IMR-90 (cell line): ENCODE results near the gene CLASP1. TPM values are rescaled to one million over a fixed set of nuclear protein-coding genes. Genes with fewer than 3 reads are reported as not detected.

Source experiments
- ATAC-seq: fragments of 200-7000 bp; cut with Tn5 transposase; 2 replicates; pipeline ENCODE4 v1.9.1; 2020; ENCODE audit warnings: low read depth, mild to moderate bottlenecking, moderate library complexity
- BruUV-seq: library from RNA; stranded (reverse); fragments of 400-500 nt; replicated peaks from 2 replicates; lab custom pipeline; 2021; lab: Mats Ljungman, UMichigan
- CTCF ChIA-PET: fragments of 300-600 bp; formaldehyde crosslinking; extraction: SDS; loops from one replicate; lab custom pipeline; 2021; ENCODE audit warnings: antibody characterized with exemption; lab: Yijun Ruan, JAX
- POLR2A ChIA-PET: fragments of 300-600 bp; sonication (Branson Sonifier 250); formaldehyde crosslinking; loops from one replicate; lab custom pipeline; 2022; ENCODE audit warnings: antibody characterized with exemption; ENCODE audit not compliant: unreplicated experiment; lab: Charles Lee
- DNase-seq: peaks from one replicate; pipeline ENCODE4 v3.0.0; 2013
- H2AFZ ChIP-seq: replicated peaks from 2 replicates; pipeline ENCODE3; 2013; ENCODE audit warnings: low read length, mild to moderate bottlenecking; ENCODE audit not compliant: poor library complexity
- H2AK5ac ChIP-seq: 2 replicates; pipeline ENCODE4 v1.6.1; 2013; ENCODE audit warnings: low read depth, low read length, inconsistent platforms
- H2AK9ac ChIP-seq: replicated peaks from 2 replicates; pipeline ENCODE3; 2013; ENCODE audit warnings: mild to moderate bottlenecking, low read depth, low read length, moderate library complexity; ENCODE audit not compliant: poor library complexity
- H2BK120ac ChIP-seq: 2 replicates; pipeline ENCODE4 v1.6.1; 2013; ENCODE audit warnings: low read depth, low read length, inconsistent platforms
- H2BK15ac ChIP-seq: 3 replicates; pipeline ENCODE4 v1.6.1; 2013; ENCODE audit warnings: low read depth, low read length, inconsistent platforms
- H2BK20ac ChIP-seq: 2 replicates; pipeline ENCODE4 v1.6.1; 2013; ENCODE audit warnings: low read depth, mild to moderate bottlenecking, inconsistent platforms, low read length, moderate library complexity
- H2BK5ac ChIP-seq: 2 replicates; pipeline ENCODE4 v1.6.1; 2013; ENCODE audit warnings: mild to moderate bottlenecking, low read depth, low read length, inconsistent platforms; ENCODE audit not compliant: poor library complexity, severe bottlenecking
- H3K14ac ChIP-seq: replicated peaks from 2 replicates; pipeline ENCODE4 v1.6.1; 2013; ENCODE audit warnings: low read depth, low read length, inconsistent platforms
- H3K18ac ChIP-seq: 2 replicates; pipeline ENCODE4 v1.6.1; 2013; ENCODE audit warnings: low read depth, low read length, control low read depth
- H3K23ac ChIP-seq: 2 replicates; pipeline ENCODE4 v1.6.1; 2013; ENCODE audit warnings: low read depth, low read length, inconsistent platforms
- H3K27ac ChIP-seq: 2 replicates; pipeline ENCODE4 v1.5.1; 2013; ENCODE audit warnings: mild to moderate bottlenecking, control low read depth, low read length; ENCODE audit not compliant: insufficient read depth
- H3K27me3 ChIP-seq: 2 replicates; pipeline ENCODE4 v1.6.1; 2013; ENCODE audit warnings: low read length; ENCODE audit not compliant: control insufficient read depth, insufficient read depth
- H3K36me3 ChIP-seq: 2 replicates; pipeline ENCODE4 v1.6.1; 2013; ENCODE audit warnings: low read length, mixed read lengths; ENCODE audit not compliant: control insufficient read depth, insufficient read depth
- H3K4ac ChIP-seq: 2 replicates; pipeline ENCODE4 v1.6.1; 2013; ENCODE audit warnings: low read depth, low read length, inconsistent platforms
- H3K4me1 ChIP-seq: 2 replicates; pipeline ENCODE4 v1.6.1; 2013; ENCODE audit warnings: low read length, mixed read lengths; ENCODE audit not compliant: control insufficient read depth, insufficient read depth
- H3K4me2 ChIP-seq: 2 replicates; pipeline ENCODE4 v1.6.1; 2013; ENCODE audit warnings: low read depth, mild to moderate bottlenecking, control low read depth, low read length, moderate library complexity
- H3K4me3 ChIP-seq: 2 replicates; pipeline ENCODE4 v1.5.1; 2013; ENCODE audit warnings: low read depth, mild to moderate bottlenecking, control low read depth, low read length, moderate library complexity; ENCODE audit not compliant: insufficient read depth
- H3K56ac ChIP-seq: 2 replicates; pipeline ENCODE4 v1.6.1; 2013; ENCODE audit warnings: low read length, inconsistent platforms; ENCODE audit not compliant: insufficient read depth; ENCODE audit errors: extremely low read depth
- H3K79me1 ChIP-seq, 2 experiments: 2 replicates each; pipeline ENCODE4 v1.6.1; 2013; ENCODE audit warnings: low read length in 2 of 2, inconsistent platforms in 1 of 2, low read depth in 1 of 2
- H3K9ac ChIP-seq: 2 replicates; pipeline ENCODE4 v1.6.1; 2013; ENCODE audit warnings: low read depth, low read length, control low read depth
- H3K9me1 ChIP-seq: 2 replicates; pipeline ENCODE4 v1.6.1; 2013; ENCODE audit warnings: low read length, inconsistent platforms; ENCODE audit not compliant: insufficient read depth
- H3K9me3 ChIP-seq: 2 replicates; pipeline ENCODE4 v1.6.1; 2013; ENCODE audit warnings: low read length; ENCODE audit not compliant: control insufficient read depth, insufficient read depth
- H4K20me1 ChIP-seq: 2 replicates; pipeline ENCODE4 v1.6.1; 2013; ENCODE audit warnings: low read length, inconsistent platforms; ENCODE audit not compliant: insufficient read depth
- H4K5ac ChIP-seq: 2 replicates; pipeline ENCODE4 v1.6.1; 2013; ENCODE audit warnings: mild to moderate bottlenecking, low read depth, low read length, control low read depth
- H4K8ac ChIP-seq, 2 experiments: 2 replicates each; pipeline ENCODE4 v1.6.1; 2013; ENCODE audit warnings: low read depth in 2 of 2, low read length in 2 of 2, control low read depth in 1 of 2, inconsistent platforms in 1 of 2
- H4K91ac ChIP-seq: 2 replicates; pipeline ENCODE4 v1.6.1; 2013; ENCODE audit warnings: low read depth, low read length, inconsistent platforms; ENCODE audit not compliant: insufficient read depth
- BHLHE40 ChIP-seq: fragments of 150-350 bp; IDR thresholded peaks from 2 replicates; pipeline ENCODE4 v1.6.1; 2016; ENCODE audit warnings: mild to moderate bottlenecking, low read depth, low read length
- CEBPB ChIP-seq: IDR thresholded peaks from 2 replicates; pipeline ENCODE4 v1.6.1; 2012; ENCODE audit warnings: low read depth, low read length, improper control_type of control experiment
- CHD1 ChIP-seq: IDR thresholded peaks from 2 replicates; pipeline ENCODE4 v1.6.1; 2012; ENCODE audit warnings: low read depth, low read length, improper control_type of control experiment
- CTCF ChIP-seq: conservative IDR thresholded peaks from 2 replicates; pipeline ENCODE4 v1.5.1; 2012; ENCODE audit warnings: mild to moderate bottlenecking, low read depth, low read length, improper control_type of control experiment
- ELK1 ChIP-seq: fragments of 150-350 bp; IDR thresholded peaks from 2 replicates; pipeline ENCODE4 v1.6.1; 2016; ENCODE audit warnings: low read depth, mild to moderate bottlenecking, low read length, moderate library complexity, borderline replicate concordance
- FOS ChIP-seq: fragments of 150-350 bp; IDR thresholded peaks from 2 replicates; pipeline ENCODE4 v1.6.1; 2016; ENCODE audit warnings: low read depth, low read length
- MAFK ChIP-seq: IDR thresholded peaks from 2 replicates; pipeline ENCODE4 v1.6.1; 2012; ENCODE audit warnings: low read depth, low read length, improper control_type of control experiment
- MAZ ChIP-seq: IDR thresholded peaks from 2 replicates; pipeline ENCODE4 v1.6.1; 2012; ENCODE audit warnings: low read depth, mild to moderate bottlenecking, low read length, improper control_type of control experiment, moderate library complexity, borderline replicate concordance
- MXI1 ChIP-seq: IDR thresholded peaks from 2 replicates; pipeline ENCODE4 v1.6.1; 2012; ENCODE audit warnings: low read depth, mild to moderate bottlenecking, low read length, moderate library complexity, borderline replicate concordance
- NFE2L2 ChIP-seq: fragments of 150-350 bp; IDR thresholded peaks from 2 replicates; pipeline ENCODE4 v1.6.1; 2016; ENCODE audit warnings: low read depth, mild to moderate bottlenecking, low read length
- POLR2A ChIP-seq: IDR thresholded peaks from 2 replicates; pipeline ENCODE4 v1.6.1; 2012; ENCODE audit warnings: mild to moderate bottlenecking, low read depth, low read length
- RAD21 ChIP-seq: IDR thresholded peaks from 2 replicates; pipeline ENCODE4 v1.6.1; 2012; ENCODE audit warnings: low read length, improper control_type of control experiment
- RCOR1 ChIP-seq: IDR thresholded peaks from 2 replicates; pipeline ENCODE4 v1.6.1; 2012; ENCODE audit warnings: mild to moderate bottlenecking, low read length, improper control_type of control experiment; ENCODE audit not compliant: insufficient replicate concordance
- RFX5 ChIP-seq: IDR thresholded peaks from 2 replicates; pipeline ENCODE4 v1.8.0; 2012; ENCODE audit warnings: low read depth, mild to moderate bottlenecking, low read length, moderate library complexity
- SMC3 ChIP-seq: fragments of 150-350 bp; IDR thresholded peaks from 2 replicates; pipeline ENCODE4 v1.6.1; 2016; ENCODE audit warnings: low read depth, mild to moderate bottlenecking, antibody characterized with exemption, low read length, moderate library complexity
- USF2 ChIP-seq: fragments of 150-350 bp; IDR thresholded peaks from 2 replicates; pipeline ENCODE4 v1.6.1; 2017; ENCODE audit warnings: mild to moderate bottlenecking, antibody characterized with exemption, low read length, low read depth
- WGBS, 2 experiments: methylation state at CpG; one replicate each; pipeline versions ENCODE4 v1.1.5 to v1.1.7; 2013; ENCODE audit warnings: missing lambda C conversion rate in 2 of 2; ENCODE audit not compliant: insufficient read length in 1 of 2; ENCODE audit errors: extremely low coverage in 2 of 2; 5-methylcytosine and 5-hydroxymethylcytosine counted together
- dilution Hi-C: fragments of 300-500 bp; cut with HindIII; formaldehyde crosslinking; loops from one replicate; pipeline ENCODE4 v1.14.3; 2018; ENCODE audit warnings: low sequenced_read_pairs; ENCODE audit not compliant: unreplicated experiment
- in situ Hi-C: fragments of 300-500 bp; cut with MboI; formaldehyde crosslinking; loops from 3 replicates; pipeline ENCODE4 v1.14.3; 2019; ENCODE audit warnings: low sequenced_read_pairs, inconsistent platforms, mixed read lengths
- intact Hi-C: fragments of 100-400 bp; cut with micrococcal nuclease; formaldehyde crosslinking; loops from 2 replicates; pipeline ENCODE4 v1.10.0; 2022
- polyA plus RNA-seq, 3 experiments: library from polyadenylated mRNA; depleted of rRNA; stranded (reverse); fragments of >200 nt; gene quantifications; 2 replicates each; pipeline ENCODE4 v1.2.3, GENCODE V29; 2012; ENCODE audit warnings: low replicate concordance in 1 of 3
- total RNA-seq: library from RNA; depleted of rRNA; stranded (reverse); fragments of >200 nt; gene quantifications from 2 replicates; pipeline ENCODE4 v1.2.3, GENCODE V29; 2012

CLASP1 gene
- total and polyA plus RNA-seq, 2 of the 4 experiments (the other 2 are of a cell fraction): 12.3 to 33.7 TPM

- dilution Hi-C loops: no loop called here
- no peak overlapping the region for H3K9ac ChIP-seq
- H4K91ac ChIP-seq: no peak overlapping the region
- no peak overlapping the region for H2BK120ac ChIP-seq
- peaks cover 21% of the 10 kb centered on the region in 2 experiments for H3K79me1 ChIP-seq
- no TSS peak for BruUV-seq
- H4K8ac ChIP-seq: no peak overlapping the region
- H3K9me3 ChIP-seq: no peaks in the 10 kb centered on the region
- no peak overlapping the region for H2BK5ac ChIP-seq
- no peak overlapping the region for H2BK15ac ChIP-seq
- no peaks in the 10 kb centered on the region for H3K27me3 ChIP-seq
- H3K4me3 ChIP-seq: no peak overlapping the region
- H4K20me1 ChIP-seq: no peaks in the 10 kb centered on the region
- ChIA-PET POLR2A (no interaction called here), CTCF (no interaction called here)
- no peak for DNase-seq
- in situ Hi-C loops: loop anchor here (10.0 kb wide), 1 partner anchor 106 kb away; no protein-coding TSS in a partner anchor
- H3K27ac ChIP-seq: no peak overlapping the region
- TF ChIP-seq SMC3: no peak
- TF ChIP-seq RCOR1: no peak
- no peak for TF ChIP-seq ELK1
- no peak for TF ChIP-seq POLR2A
- no peak for TF ChIP-seq USF2
- TF ChIP-seq BHLHE40: no peak
- TF ChIP-seq CHD1: no peak
- no peak for TF ChIP-seq CEBPB
- no peak for TF ChIP-seq MAFK
- TF ChIP-seq NFE2L2: no peak
- no peak for TF ChIP-seq MAZ
- TF ChIP-seq FOS: no peak
- TF ChIP-seq CTCF: no peak
- TF ChIP-seq RAD21: no peak
- TF ChIP-seq RFX5: no peak
- no peak for TF ChIP-seq MXI1
- peaks cover 12% of the 10 kb centered on the region for H3K9me1 ChIP-seq
- H3K4me1 ChIP-seq: no peaks in the 10 kb centered on the region
- H3K4me2 ChIP-seq: no peak overlapping the region
- H3K14ac ChIP-seq: no peak overlapping the region
- H3K56ac ChIP-seq: no peak overlapping the region
- H3K4ac ChIP-seq: no peak overlapping the region
- intact Hi-C loops: no loop called here
- no peak overlapping the region for H2BK20ac ChIP-seq
- H3K23ac ChIP-seq: no peak overlapping the region
- ATAC-seq: no peak
- H2AFZ ChIP-seq: no peak overlapping the region
- H3K18ac ChIP-seq: no peak overlapping the region
- no peak overlapping the region for H2AK9ac ChIP-seq
- H3K36me3 ChIP-seq: peaks cover 19% of the 10 kb centered on the region
- no peak overlapping the region for H4K5ac ChIP-seq
- 100% methylated on average over 2 of the region's 18 CpGs; no CpG with 5 or more reads in 1 of the 2 experiments for WGBS, 2 experiments
- H2AK5ac ChIP-seq: no peak overlapping the region
These were observed 230.7 kb downstream of the CLASP1 start for GRCh38 chr2:121418494-121419058.
